OCI-LY7 (cell line): ENCODE measurements around the gene SHQ1.

ENCODE experiments used
- EZH2phosphoT487 ChIP-seq: fragments of 200-600 bp; sonication (generic); IDR thresholded peaks from 2 replicates; pipeline ENCODE4 v1.6.1; 2018; ENCODE audit warnings: low read depth, borderline replicate concordance, mild to moderate bottlenecking, mixed run types, antibody characterized with exemption, low read length, moderate library complexity, mixed read lengths
- TF ChIP-seq, protein P1 (sequence below): fragments of 200-600 bp; sonication (generic); conservative IDR thresholded peaks from 2 replicates; pipeline ENCODE4 v1.5.1; 2014; ENCODE audit warnings: mild to moderate bottlenecking, antibody characterized with exemption, low read length, moderate library complexity, mixed read lengths

DNA sequence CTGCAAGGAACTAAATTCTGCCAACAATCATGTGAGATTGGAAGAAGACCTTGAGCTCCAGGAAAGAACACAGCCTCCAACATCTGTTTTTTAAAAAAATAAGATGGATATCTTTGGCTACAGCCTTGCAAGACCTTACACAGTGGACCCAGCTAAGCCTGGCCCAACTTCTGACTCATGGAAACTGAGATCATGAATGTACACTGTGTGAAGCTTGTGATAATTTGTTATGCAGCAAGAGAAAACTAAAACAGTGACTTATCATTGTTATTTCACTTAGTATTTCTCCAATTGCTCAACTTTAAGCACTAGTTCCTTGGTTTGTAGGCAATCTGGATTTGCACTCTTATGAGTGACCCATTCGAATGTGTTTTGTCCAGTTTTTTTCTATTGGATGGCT lies 29.3 kb downstream of the SHQ1 start:
- TF ChIP-seq, protein P1, sequence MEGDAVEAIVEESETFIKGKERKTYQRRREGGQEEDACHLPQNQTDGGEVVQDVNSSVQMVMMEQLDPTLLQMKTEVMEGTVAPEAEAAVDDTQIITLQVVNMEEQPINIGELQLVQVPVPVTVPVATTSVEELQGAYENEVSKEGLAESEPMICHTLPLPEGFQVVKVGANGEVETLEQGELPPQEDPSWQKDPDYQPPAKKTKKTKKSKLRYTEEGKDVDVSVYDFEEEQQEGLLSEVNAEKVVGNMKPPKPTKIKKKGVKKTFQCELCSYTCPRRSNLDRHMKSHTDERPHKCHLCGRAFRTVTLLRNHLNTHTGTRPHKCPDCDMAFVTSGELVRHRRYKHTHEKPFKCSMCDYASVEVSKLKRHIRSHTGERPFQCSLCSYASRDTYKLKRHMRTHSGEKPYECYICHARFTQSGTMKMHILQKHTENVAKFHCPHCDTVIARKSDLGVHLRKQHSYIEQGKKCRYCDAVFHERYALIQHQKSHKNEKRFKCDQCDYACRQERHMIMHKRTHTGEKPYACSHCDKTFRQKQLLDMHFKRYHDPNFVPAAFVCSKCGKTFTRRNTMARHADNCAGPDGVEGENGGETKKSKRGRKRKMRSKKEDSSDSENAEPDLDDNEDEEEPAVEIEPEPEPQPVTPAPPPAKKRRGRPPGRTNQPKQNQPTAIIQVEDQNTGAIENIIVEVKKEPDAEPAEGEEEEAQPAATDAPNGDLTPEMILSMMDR, result no peak
- TF ChIP-seq EZH2phosphoT487, result no peak
